ENCODE measurements around the gene PHYHD1. TPM values are rescaled to one million over a fixed set of nuclear protein-coding genes. Genes with fewer than 3 reads are reported as not detected.

PHYHD1 gene
- total RNA-seq, 5 donors from 2014 or later (not counting 1 experiment from before 2014, with no cell fraction given), result 0.53 to 5.5 (median 3.3) TPM

DNA sequence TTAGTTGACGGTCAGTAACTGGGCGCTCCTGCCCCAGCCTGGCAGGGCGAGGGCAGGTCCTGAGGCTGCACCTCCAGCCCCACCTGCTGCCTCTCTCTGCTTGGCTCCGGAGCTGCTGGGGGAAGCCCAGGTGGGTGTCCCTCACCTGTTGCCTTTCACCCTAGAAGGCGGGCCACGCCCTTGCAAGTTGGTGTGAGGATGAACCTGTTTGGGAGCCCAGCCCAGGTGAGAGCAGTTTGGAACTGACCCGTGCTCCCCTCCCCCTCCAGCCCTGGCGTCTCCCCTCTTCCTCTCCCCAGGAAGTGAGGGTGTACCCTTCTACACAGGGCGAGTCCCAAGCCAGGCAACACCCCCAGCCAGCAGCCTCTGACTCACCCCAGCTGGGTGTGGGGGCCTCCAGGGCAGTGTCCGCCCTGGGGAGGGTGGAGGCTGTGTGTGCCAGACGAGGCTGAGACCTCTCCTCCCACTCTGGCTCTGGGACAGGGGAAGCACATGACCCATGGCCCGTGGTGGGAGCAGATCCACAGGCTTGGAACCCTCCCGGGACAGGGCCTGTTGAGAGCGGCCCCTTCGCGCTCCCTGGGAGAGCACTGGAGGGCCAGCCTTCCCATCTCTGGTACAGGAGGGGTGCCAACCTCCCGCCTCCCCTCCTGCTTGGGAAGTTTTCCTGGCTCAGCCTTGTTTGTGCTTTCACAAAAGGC is 28.4 kb upstream of the PHYHD1 start:
- DNase-seq (peak in 4 of 35 experiments; percentile 22 to 46 (median 25)), ATAC-seq (replicated peaks in 1 of 4) (peak; percentile 56 to 89 (median 85))
- Histone ChIP-seq H3K27ac (ENCODE audit: low read length) (peak overlapping the region; percentile 64), H3K4me1 (ENCODE audit: control insufficient read depth in 1 of 2, extremely low read depth in 1 of 2, insufficient read depth in 2 of 2, low read length in 2 of 2) (peaks cover 16 to 73% of the 10 kb centered on the region in 2 experiments), H3K4me3 (ENCODE audit: control insufficient read depth in 1 of 2, extremely low read depth in 1 of 2, low read length in 1 of 2) (no peak overlapping the region), H3K27me3 (replicated peaks in 1 of 2; ENCODE audit: control insufficient read depth in 2 of 2, extremely low read depth in 1 of 2, insufficient read depth in 2 of 2, low read length in 1 of 2) (no peaks in the 10 kb centered on the region), H3K36me3 (ENCODE audit: control insufficient read depth in 2 of 2, extremely low read depth in 1 of 2, insufficient read depth in 1 of 2, low read length in 1 of 2) (peaks cover 5 to 65% of the 10 kb centered on the region in 2 donors), H3K9me3 (no peaks in the 10 kb centered on the region)
- Mint-ChIP-seq H3K4me3 (peak overlapping the region in 1 of 3 donors; percentile 62), H3K27ac (peak overlapping the region; percentile 88 to 95), H3K36me3 (peaks cover 29% of the 10 kb centered on the region), H3K9me3 (no peaks in the 10 kb centered on the region), H3K4me1 (peaks cover 57 to 76% (median 63%) of the 10 kb centered on the region in 3 donors), H3K27me3 (no peaks in the 10 kb centered on the region)
- POLR2A ChIA-PET, result no interaction called here
- 88% methylated on average over 7 of the region's 17 CpGs for WGBS (ENCODE audit: insufficient coverage)
- CTCF ChIA-PET, result no interaction called here

DNA sequence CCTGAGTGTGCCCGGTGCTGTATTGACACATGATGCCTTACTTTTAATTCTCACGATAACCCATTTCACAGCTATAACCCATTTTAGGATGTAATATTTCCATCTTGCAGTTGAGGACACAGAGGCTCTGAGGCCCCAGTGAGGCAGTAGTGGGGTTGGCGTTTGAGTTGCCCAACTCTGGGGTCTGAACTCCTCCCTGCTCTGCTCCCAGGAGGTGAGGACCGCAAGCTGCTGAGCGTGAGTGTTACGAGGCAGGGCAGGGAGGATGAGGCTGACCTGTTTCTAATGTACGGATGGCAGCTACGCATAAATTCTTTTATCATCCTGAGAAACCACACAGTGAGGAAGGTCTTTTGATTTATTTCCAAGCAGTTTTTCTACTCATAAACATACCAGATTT is 27.4 kb upstream of the PHYHD1 start:
- WGBS (ENCODE audit: insufficient coverage), result 80% methylated on average over 1 of the region's 8 CpGs
- H3K9me3 Mint-ChIP-seq, result no peaks in the 10 kb centered on the region
- POLR2A ChIA-PET, result no interaction called here
- no peaks in the 10 kb centered on the region for H3K27me3 Mint-ChIP-seq
- H3K36me3 Mint-ChIP-seq, result peaks cover 31% of the 10 kb centered on the region
- H3K4me1 Mint-ChIP-seq, result peaks cover 63 to 76% (median 66%) of the 10 kb centered on the region in 3 donors
- Histone ChIP-seq H3K27ac (ENCODE audit: low read length) (peak overlapping the region; percentile 64), H3K4me3 (ENCODE audit: control insufficient read depth in 1 of 2, extremely low read depth in 1 of 2, low read length in 1 of 2) (no peak overlapping the region), H3K4me1 (ENCODE audit: control insufficient read depth in 1 of 2, extremely low read depth in 1 of 2, insufficient read depth in 2 of 2, low read length in 2 of 2) (peaks cover 24 to 76% of the 10 kb centered on the region in 2 experiments), H3K36me3 (ENCODE audit: control insufficient read depth in 2 of 2, extremely low read depth in 1 of 2, insufficient read depth in 1 of 2, low read length in 1 of 2) (peaks cover 5 to 59% of the 10 kb centered on the region in 2 donors), H3K9me3 (no peaks in the 10 kb centered on the region), H3K27me3 (replicated peaks in 1 of 2; ENCODE audit: control insufficient read depth in 2 of 2, extremely low read depth in 1 of 2, insufficient read depth in 2 of 2, low read length in 1 of 2) (no peaks in the 10 kb centered on the region)
- peak overlapping the region; percentile 88 to 95 for H3K27ac Mint-ChIP-seq
- DNase-seq, result no peak
- ATAC-seq (replicated peaks in 1 of 4), result no peak
- H3K4me3 Mint-ChIP-seq, result peak overlapping the region; percentile 3 to 62 (median 45)
- CTCF ChIA-PET, result no interaction called here

DNA sequence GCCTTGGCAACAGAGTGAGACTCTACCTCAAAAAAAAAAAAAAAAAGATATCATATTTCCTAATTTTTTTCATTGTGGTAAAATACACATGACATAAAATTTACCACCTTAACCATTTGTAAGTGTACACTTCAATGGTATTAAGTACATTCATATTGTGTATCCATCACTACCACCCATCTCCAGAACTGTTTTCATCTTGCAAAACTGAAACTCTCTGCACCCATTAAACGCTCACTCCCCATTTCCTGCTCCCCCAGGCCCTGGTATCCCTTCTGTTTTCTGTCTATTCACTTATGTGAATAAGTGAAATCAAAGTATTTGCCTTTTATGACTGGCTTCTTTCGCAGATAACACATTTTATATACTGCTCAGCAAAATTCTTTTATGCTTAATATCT is 26.0 kb upstream of the PHYHD1 start:
- ATAC-seq (replicated peaks in 1 of 4), result peak in 1 of 4 experiments; percentile 41
- Histone ChIP-seq H3K4me1 (ENCODE audit: control insufficient read depth in 1 of 2, extremely low read depth in 1 of 2, insufficient read depth in 2 of 2, low read length in 2 of 2) (peaks cover 38 to 81% of the 10 kb centered on the region in 2 experiments), H3K36me3 (ENCODE audit: control insufficient read depth in 2 of 2, extremely low read depth in 1 of 2, insufficient read depth in 1 of 2, low read length in 1 of 2) (peaks cover 0 to 54% of the 10 kb centered on the region in 2 donors), H3K4me3 (ENCODE audit: control insufficient read depth in 1 of 2, extremely low read depth in 1 of 2, low read length in 1 of 2) (no peak overlapping the region), H3K27ac (ENCODE audit: low read length) (peak overlapping the region; percentile 34), H3K27me3 (replicated peaks in 1 of 2; ENCODE audit: control insufficient read depth in 2 of 2, extremely low read depth in 1 of 2, insufficient read depth in 2 of 2, low read length in 1 of 2) (no peaks in the 10 kb centered on the region), H3K9me3 (no peaks in the 10 kb centered on the region)
- Mint-ChIP-seq H3K36me3 (peaks cover 25% of the 10 kb centered on the region), H3K27ac (peak overlapping the region; percentile 83 to 88), H3K4me1 (peaks cover 69 to 82% (median 71%) of the 10 kb centered on the region in 3 donors), H3K9me3 (no peaks in the 10 kb centered on the region), H3K27me3 (no peaks in the 10 kb centered on the region), H3K4me3 (peak overlapping the region in 1 of 3 donors; percentile 33)
- no CpG with 5 or more reads among the region's 2 CpGs for WGBS (ENCODE audit: insufficient coverage)
- CTCF ChIA-PET, result no interaction called here
- DNase-seq, result peak in 1 of 35 experiments; percentile 28
- POLR2A ChIA-PET, result no interaction called here

DNA sequence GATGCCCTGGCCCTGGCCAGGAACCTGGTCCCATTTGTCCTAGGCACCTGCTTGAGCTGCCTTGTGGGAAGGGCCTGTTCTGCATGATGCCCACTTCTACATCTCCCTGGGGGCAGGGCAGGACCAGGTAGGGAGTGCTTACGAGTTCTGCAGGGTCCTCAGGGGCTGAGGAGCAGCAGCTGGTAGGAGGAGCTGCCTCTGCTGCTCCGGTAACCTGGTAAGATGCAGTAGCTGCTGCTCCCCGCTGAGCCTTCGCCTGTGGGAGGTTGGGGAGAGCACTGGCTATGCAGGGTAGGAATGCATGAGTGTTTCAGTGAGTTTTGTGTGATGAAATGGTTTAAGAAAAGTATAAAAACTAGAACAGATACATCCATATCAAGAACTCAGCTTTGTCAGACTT is 25.2 kb upstream of the PHYHD1 start:
- Histone ChIP-seq H3K4me3 (ENCODE audit: control insufficient read depth in 1 of 2, extremely low read depth in 1 of 2, low read length in 1 of 2) (peak overlapping the region in 1 of 2 donors; percentile 32), H3K4me1 (ENCODE audit: control insufficient read depth in 1 of 2, extremely low read depth in 1 of 2, insufficient read depth in 2 of 2, low read length in 2 of 2) (peaks cover 45 to 86% of the 10 kb centered on the region in 2 experiments), H3K36me3 (ENCODE audit: control insufficient read depth in 2 of 2, extremely low read depth in 1 of 2, insufficient read depth in 1 of 2, low read length in 1 of 2) (peaks cover 0 to 49% of the 10 kb centered on the region in 2 donors), H3K27ac (ENCODE audit: low read length) (peak overlapping the region; percentile 1), H3K9me3 (no peaks in the 10 kb centered on the region), H3K27me3 (replicated peaks in 1 of 2; ENCODE audit: control insufficient read depth in 2 of 2, extremely low read depth in 1 of 2, insufficient read depth in 2 of 2, low read length in 1 of 2) (no peaks in the 10 kb centered on the region)
- DNase-seq (no peak), ATAC-seq (replicated peaks in 1 of 4) (no peak)
- Mint-ChIP-seq H3K36me3 (peaks cover 23% of the 10 kb centered on the region), H3K4me3 (peak overlapping the region in 1 of 3 donors; percentile 33), H3K27me3 (no peaks in the 10 kb centered on the region), H3K9me3 (no peaks in the 10 kb centered on the region), H3K27ac (peak overlapping the region; percentile 83 to 88), H3K4me1 (peaks cover 74 to 87% (median 77%) of the 10 kb centered on the region in 3 donors)
- WGBS (ENCODE audit: insufficient coverage), result 75% methylated on average over 2 of the region's 4 CpGs
- ChIA-PET POLR2A (interaction anchor here in 1 of 2 donors (0.5 kb wide), 1 partner anchor 127 kb away, joined by 3 read pairs; no protein-coding TSS in a partner anchor), CTCF (interaction anchor here in 1 of 2 donors (0.7 kb wide), 1 partner anchor 24 kb away, joined by 3 read pairs; no protein-coding TSS in a partner anchor)

DNA sequence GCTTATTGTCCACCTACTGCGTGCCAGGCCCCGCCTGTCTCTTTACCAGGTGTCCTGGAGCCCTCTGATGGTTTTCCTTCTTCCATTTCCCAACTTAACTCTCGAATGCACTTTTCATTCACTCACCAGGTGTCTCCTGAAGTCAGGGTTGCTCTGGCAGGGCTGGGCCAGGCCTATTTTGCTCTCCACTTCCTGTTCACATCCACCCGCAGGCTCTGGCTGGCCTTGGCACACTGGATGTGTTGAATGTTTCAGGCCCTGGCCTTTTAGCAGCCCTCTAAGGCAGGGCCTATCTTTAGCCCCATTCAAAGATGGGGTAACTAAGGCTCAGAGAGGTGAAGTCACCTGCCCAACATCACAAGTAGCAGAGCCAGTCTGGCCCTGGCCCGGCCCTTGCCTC is 22.4 kb upstream of the PHYHD1 start:
- Histone ChIP-seq H3K27me3 (replicated peaks in 1 of 2; ENCODE audit: control insufficient read depth in 2 of 2, extremely low read depth in 1 of 2, insufficient read depth in 2 of 2, low read length in 1 of 2) (no peaks in the 10 kb centered on the region), H3K27ac (ENCODE audit: low read length) (peak overlapping the region; percentile 79), H3K9me3 (no peaks in the 10 kb centered on the region), H3K36me3 (ENCODE audit: control insufficient read depth in 2 of 2, extremely low read depth in 1 of 2, insufficient read depth in 1 of 2, low read length in 1 of 2) (peaks cover 0 to 24% of the 10 kb centered on the region in 2 donors), H3K4me1 (ENCODE audit: control insufficient read depth in 1 of 2, extremely low read depth in 1 of 2, insufficient read depth in 2 of 2, low read length in 2 of 2) (peaks cover 57 to 91% of the 10 kb centered on the region in 2 experiments), H3K4me3 (ENCODE audit: control insufficient read depth in 1 of 2, extremely low read depth in 1 of 2, low read length in 1 of 2) (no peak overlapping the region)
- POLR2A ChIA-PET, result interaction anchor here in 1 of 2 donors (0.5 to 0.7 kb wide), 2 partner anchors 9 to 69 kb away, joined by 3 to 4 read pairs; partner anchors contain the start of gene SPOUT1
- Mint-ChIP-seq H3K4me1 (peaks cover 77 to 91% (median 82%) of the 10 kb centered on the region in 3 donors), H3K27me3 (no peaks in the 10 kb centered on the region), H3K27ac (peak overlapping the region; percentile 96 to 97), H3K9me3 (no peaks in the 10 kb centered on the region), H3K4me3 (peak overlapping the region in 1 of 3 donors; percentile 63), H3K36me3 (peaks cover 20% of the 10 kb centered on the region)
- ATAC-seq (replicated peaks in 1 of 4) (no peak), DNase-seq (peak in 1 of 35 experiments; percentile 31)
- WGBS (ENCODE audit: insufficient coverage), result 75% methylated on average over 4 of the region's 5 CpGs
- CTCF ChIA-PET, result no interaction called here

DNA sequence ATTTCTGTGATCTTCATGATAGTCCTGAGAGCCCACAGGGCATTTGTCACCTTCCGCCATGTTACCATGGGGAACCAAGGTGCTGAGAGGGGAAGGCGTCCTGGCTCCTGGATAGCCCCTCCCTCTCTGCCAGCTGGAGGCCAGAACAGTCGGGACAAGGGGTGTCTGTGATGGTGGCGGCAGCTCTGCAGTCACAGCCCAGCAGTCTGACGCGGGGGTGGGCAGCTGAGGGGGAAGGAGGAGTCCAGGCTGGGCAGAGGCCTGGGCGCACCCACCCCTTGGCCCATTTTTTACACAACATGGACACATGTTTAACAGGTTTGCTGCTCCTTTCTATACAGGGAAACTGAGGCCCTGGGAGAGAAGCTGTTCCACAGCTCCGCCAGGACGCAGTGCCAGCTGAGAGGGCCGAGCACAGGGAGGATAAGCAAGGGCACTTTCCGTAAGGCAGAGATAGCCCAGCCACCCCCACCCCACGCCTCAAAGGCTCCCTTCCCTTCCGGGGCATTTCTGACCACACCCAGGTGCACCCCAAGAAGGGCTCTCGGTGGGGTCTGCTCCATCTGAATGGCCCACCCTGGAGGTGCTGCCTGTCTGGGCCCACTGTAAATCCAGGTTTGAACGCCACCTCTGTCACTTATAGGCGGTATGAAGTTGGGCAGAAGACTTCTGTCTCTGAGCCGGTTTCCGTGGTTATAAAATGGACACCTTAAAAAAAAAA is 21.8 kb upstream of the PHYHD1 start:
- peak overlapping the region; percentile 79 for H3K27ac ChIP-seq (ENCODE audit: low read length)
- 71% methylated on average over 7 of the region's 18 CpGs for WGBS (ENCODE audit: insufficient coverage)
- peaks cover 0 to 24% of the 10 kb centered on the region in 2 donors for H3K36me3 ChIP-seq (ENCODE audit: control insufficient read depth in 2 of 2, extremely low read depth in 1 of 2, insufficient read depth in 1 of 2, low read length in 1 of 2)
- peaks cover 81 to 93% (median 83%) of the 10 kb centered on the region in 3 donors for H3K4me1 Mint-ChIP-seq
- H3K9me3 ChIP-seq, result no peaks in the 10 kb centered on the region
- H3K4me1 ChIP-seq (ENCODE audit: control insufficient read depth in 1 of 2, extremely low read depth in 1 of 2, insufficient read depth in 2 of 2, low read length in 2 of 2), result peaks cover 62 to 92% of the 10 kb centered on the region in 2 experiments
- ATAC-seq (replicated peaks in 1 of 4) (no peak), DNase-seq (no peak)
- no peaks in the 10 kb centered on the region for H3K9me3 Mint-ChIP-seq
- ChIA-PET CTCF (no interaction called here), POLR2A (interaction anchor here in 1 of 2 donors (0.5 kb wide), 1 partner anchor 10 kb away, joined by 4 read pairs; no protein-coding TSS in a partner anchor)
- H3K36me3 Mint-ChIP-seq, result peaks cover 18% of the 10 kb centered on the region
- no peaks in the 10 kb centered on the region for H3K27me3 Mint-ChIP-seq
- H3K27me3 ChIP-seq (replicated peaks in 1 of 2; ENCODE audit: control insufficient read depth in 2 of 2, extremely low read depth in 1 of 2, insufficient read depth in 2 of 2, low read length in 1 of 2), result no peaks in the 10 kb centered on the region
- H3K4me3 ChIP-seq (ENCODE audit: control insufficient read depth in 1 of 2, extremely low read depth in 1 of 2, low read length in 1 of 2), result peak overlapping the region in 1 of 2 donors; percentile 25
- H3K4me3 Mint-ChIP-seq, result peak overlapping the region; percentile 1 to 63 (median 32)
- peak overlapping the region; percentile 96 to 97 for H3K27ac Mint-ChIP-seq
